Mammary epithelial cell (primary cell): ENCODE measurements around the gene ZBP1.

Experiments
- CTCF ChIP-seq, 2 donors: IDR thresholded peaks in 1 of 2; conservative IDR thresholded peaks in 1 of 2; 2 replicates each; pipeline ENCODE4 v1.5.1; 2011 to 2012; ENCODE audit warnings: inconsistent platforms in 2 of 2, low read length in 2 of 2, mild to moderate bottlenecking in 2 of 2, control low read depth in 1 of 2, low read depth in 1 of 2; ENCODE audit not compliant: insufficient read depth in 1 of 2; ENCODE audit errors: extremely low read depth in 1 of 2
- EZH2 ChIP-seq: IDR thresholded peaks from 2 replicates; pipeline ENCODE4 v1.6.1; 2012; ENCODE audit warnings: low read length, inconsistent platforms, borderline replicate concordance

DNA sequence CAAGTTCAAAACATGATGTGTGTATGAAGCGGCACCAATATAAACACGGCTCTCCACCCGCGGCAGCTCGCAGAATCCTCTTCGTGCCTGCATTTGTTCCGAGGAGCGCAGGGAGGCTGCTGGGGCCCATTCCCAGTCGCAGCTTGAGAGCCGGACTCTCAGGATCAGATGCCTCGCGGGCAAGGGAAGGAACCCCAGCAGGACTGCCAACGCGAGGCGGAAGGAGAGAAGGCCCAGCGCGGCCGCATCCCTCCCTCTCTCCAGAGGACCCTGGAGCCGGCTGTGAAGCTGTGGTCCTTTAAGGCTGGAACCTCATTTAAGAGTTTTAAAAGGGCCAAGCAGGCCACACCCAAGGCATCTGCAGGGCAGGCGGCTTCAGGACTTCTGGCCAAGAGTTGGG, 44.2 kb upstream of the ZBP1 start:
- TF ChIP-seq CTCF (conservative IDR thresholded peaks at IDR 0.05 in 1 of 2, IDR thresholded peaks at IDR 0.05 in 1 of 2; ENCODE audit: extremely low read depth in 1 of 2, insufficient read depth in 1 of 2, low read depth in 1 of 2, low read length in 2 of 2) (no peak), EZH2 (no peak)
